ENCODE results near the gene SLC16A3. TPM values are rescaled to one million over a fixed set of nuclear protein-coding genes. Genes with fewer than 3 reads are reported as not detected.
"Not testable (repeated sequence)": the region's sequence is repeated elsewhere in the genome, so short reads cannot be mapped to it uniquely, and the experiment has no call there.

The SLC16A3 gene
- total RNA-seq, 1 experiment from 2014 or later, result 497 TPM

GRCh38 chr17:82246365-82247181, 17.7 kb downstream of the SLC16A3 start:
- DNase-seq (ENCODE audit: low read depth), result peak; percentile 87

GRCh38 chr17:82247182-82247823, 18.5 kb downstream of the SLC16A3 start:
- DNase-seq (ENCODE audit: low read depth), result no peak

- no peak for DNase-seq (ENCODE audit: low read depth)
These were observed 19.2 kb downstream of the SLC16A3 start for GRCh38 chr17:82247856-82248671.

DNA sequence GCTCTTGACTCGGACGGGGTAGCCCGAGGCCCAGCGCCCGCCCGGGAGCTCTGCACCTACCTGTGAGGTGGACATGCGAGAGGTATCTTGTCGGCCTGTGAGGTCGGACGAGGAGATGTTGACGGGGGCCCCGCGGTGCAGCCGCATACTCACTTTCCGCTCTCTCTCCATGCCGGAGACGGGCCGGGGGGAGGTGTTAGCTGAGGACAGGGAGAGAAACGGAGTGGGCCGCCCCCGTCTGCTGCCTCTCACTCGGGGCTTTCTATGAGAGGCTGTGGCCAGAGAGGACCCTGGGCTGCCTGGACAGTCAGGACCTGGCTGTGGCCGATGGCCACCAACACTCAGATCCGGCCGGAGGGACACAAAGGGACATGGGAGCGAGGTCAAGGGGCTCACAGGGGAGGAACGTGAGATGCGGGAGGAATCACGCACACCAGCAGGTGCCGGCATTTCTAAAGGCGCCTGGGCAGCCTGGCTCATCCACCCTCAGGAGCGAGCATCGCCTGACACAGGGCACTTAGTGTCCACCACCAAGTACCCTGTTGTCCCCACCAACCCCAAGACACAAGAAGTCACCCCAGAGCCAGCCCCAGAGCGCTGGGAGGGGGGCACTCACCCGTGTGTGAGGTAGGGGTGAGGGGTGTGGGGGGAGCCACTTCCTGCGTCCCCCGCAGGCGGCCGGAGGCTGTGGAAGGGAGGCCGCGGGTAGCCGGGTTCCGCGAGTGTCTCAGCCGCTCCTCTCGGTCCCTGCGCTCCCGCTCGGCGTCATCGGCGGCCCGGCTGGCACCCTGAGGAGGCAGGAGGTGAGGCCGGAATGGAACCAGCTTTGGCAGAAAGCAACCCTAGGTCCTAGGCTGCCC, 20.2 kb downstream of the SLC16A3 start:
- DNase-seq (ENCODE audit: low read depth), result no peak

GRCh38 chr17:82249896-82250581, 21.2 kb downstream of the SLC16A3 start:
- DNase-seq (ENCODE audit: low read depth), result no peak

DNA sequence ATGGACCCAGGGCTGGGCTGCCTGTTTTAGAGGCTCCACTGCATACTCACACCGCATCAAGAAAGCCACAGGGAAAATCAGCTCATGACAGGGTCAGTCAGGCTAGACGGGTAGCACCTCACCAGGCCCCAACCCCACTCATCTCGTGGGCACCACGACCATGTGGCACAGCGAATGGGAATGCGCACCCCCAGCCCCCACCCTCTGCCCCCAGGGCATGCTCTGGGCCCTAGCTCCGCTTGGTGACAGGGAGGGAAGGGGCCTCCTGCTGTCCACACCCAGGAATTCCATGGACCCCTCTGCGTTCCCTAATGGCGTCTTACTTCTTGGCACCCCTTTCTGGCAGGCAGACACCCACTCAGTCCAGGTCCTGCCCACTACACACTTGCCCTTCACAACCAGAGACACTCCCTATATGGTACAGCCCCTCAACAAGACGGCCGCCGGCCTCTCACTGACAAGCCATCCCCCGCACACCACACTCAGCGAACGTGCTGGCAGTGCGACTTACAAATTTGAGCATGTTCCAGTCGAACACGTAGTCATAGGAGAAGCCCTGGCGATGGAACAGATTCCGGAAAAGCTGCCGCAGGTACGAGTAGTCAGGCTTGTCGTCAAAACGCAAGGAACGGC, 22.1 kb downstream of the SLC16A3 start:
- DNase-seq (ENCODE audit: low read depth), result no peak

- no peak for DNase-seq (ENCODE audit: low read depth)
These were observed 23.8 kb downstream of the SLC16A3 start for GRCh38 chr17:82252511-82253178.

- DNase-seq (ENCODE audit: low read depth), result no peak
These were observed 24.3 kb downstream of the SLC16A3 start for GRCh38 chr17:82253179-82253544.

DNA sequence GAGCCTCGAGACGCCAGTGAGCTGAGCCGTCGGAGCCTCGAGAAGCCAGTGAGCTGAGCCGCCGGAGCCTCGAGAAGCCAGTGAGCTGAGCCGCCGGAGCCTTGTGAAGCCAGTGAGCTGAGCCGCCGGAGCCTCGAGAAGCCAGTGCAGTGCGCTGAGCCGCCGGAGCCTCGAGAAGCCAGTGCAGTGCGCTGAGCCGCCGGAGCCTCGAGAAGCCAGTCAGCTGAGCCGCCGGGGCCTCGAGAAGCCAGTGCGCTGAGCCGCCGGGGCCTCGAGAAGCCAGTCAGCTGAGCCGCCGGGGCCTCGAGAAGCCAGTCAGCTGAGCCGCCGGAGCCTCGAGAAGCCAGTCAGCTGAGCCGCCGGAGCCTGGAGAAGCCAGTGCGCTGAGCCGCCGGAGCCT, 25.3 kb downstream of the SLC16A3 start:
- not testable (repeated sequence) for DNase-seq (ENCODE audit: low read depth)

- not testable (repeated sequence) for DNase-seq (ENCODE audit: low read depth)
These were observed 25.9 kb downstream of the SLC16A3 start for GRCh38 chr17:82254746-82255145.

- no peak for DNase-seq (ENCODE audit: low read depth)
These were observed 26.6 kb downstream of the SLC16A3 start for GRCh38 chr17:82255402-82255972.

- no peak for DNase-seq (ENCODE audit: low read depth)
These were observed 27.5 kb downstream of the SLC16A3 start for GRCh38 chr17:82256242-82256885.

GRCh38 chr17:82257473-82257872, 28.6 kb downstream of the SLC16A3 start:
- peak; percentile 88 for DNase-seq (ENCODE audit: low read depth)

DNA sequence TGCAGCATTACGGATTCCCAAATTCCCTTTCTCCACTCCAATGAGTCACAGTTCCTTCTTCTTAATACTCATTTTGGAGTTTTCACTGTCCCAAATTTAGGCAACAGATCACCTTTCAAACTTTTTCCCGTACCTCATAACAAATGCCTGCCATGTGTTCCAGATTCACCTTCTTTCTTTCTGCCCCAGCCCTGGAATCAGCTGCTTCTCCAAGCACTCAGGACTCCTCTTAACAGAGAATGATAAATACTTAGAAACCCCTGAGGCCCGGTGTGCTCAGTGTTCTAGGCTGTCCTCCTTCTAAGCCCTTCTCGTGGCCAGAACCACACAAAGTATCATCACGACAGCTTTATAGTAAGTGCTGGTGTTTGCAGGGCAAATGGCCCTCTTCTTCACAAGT, 29.7 kb downstream of the SLC16A3 start:
- no peak for DNase-seq (ENCODE audit: low read depth)

DNA sequence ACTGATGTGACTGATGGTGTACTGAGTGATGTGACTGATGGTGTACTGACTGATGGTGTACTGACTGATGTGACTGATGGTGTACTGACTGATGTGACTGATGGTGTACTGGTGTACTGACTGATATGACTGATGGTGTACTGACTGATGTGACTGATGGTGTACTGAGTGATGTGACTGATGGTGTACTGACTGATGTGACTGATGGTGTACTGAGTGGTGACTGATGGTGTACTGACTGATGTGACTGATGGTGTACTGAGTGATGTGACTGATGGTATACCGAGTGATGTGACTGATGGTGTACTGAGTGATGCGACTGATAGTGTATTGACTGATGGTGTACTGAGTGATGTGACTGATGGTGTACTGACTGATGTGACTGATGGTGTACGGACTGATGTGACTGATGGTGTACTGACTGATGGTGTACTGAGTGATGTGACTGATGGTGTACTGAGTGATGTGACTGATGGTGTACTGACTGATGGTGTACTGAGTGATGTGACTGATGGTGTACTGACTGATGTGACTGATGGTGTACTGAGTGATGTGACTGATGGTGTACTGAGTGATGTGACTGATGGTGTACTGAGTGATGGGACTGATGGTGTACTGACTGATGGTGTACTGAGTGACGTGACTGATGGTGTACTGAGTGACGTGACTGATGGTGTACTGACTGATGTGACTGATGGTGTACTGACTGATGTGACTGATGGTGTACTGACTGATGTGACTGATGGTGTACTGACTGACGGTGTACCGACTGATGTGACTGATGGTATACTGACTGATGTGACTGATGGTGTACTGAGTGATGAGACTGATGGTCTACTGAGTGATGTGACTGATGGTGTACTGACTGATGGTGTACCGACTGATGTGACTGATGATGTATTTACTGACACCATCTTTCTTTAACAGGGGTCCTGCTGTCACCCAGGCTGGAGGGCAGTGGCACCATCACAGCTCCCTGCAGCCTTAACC, 31.4 kb downstream of the SLC16A3 start:
- not testable (repeated sequence) for DNase-seq (ENCODE audit: low read depth)

DNA sequence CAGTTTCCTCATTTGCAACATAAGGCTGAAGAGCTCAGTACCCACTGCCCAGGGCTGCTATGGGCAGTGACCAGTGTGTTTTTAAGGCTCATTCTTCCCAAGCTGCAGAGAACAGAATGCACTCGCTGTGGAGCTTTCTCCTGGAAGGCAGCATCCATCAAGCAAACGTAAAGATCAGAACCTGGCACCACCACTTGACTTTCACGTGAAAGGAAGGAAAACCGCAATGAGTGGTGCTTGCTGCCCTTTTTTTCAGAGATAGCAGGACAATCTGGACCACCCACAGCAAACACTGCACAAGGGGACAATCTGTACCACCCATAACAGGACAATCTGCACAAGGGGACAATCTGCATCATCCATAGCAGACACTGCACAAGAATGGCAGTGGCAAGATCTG, 33.5 kb downstream of the SLC16A3 start:
- no peak for DNase-seq (ENCODE audit: low read depth)

DNA sequence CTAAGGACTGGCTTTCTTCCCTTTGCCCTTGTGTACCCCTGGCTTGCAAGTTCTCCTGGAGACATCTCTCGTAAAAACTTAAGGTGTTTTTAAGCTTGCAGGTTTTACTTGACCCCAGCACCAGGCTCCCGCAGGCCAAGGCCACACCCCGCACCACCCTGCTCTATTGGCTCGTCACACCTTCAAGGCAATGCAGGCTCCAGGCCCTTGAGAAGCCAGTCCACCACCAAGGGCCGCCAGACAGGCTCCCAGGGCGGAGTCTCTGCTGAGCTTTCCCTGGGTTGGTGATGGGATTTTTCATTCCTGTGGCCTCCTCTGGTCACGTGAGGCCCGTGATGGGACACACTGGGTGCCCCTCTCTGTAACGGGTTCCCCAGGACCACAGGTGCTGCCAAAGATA, 34.8 kb downstream of the SLC16A3 start:
- no peak for DNase-seq (ENCODE audit: low read depth)

- DNase-seq (ENCODE audit: low read depth), result no peak
These were observed 37.3 kb downstream of the SLC16A3 start for GRCh38 chr17:82266142-82266541.

Measured in LHCN-M2 (cell line).